ENCODE results near the gene WT1. TPM values are rescaled to one million over a fixed set of nuclear protein-coding genes. Genes with fewer than 3 reads are reported as not detected.

Gene WT1
- total RNA-seq, 1 donor from 2014 or later, result not detected

DNA sequence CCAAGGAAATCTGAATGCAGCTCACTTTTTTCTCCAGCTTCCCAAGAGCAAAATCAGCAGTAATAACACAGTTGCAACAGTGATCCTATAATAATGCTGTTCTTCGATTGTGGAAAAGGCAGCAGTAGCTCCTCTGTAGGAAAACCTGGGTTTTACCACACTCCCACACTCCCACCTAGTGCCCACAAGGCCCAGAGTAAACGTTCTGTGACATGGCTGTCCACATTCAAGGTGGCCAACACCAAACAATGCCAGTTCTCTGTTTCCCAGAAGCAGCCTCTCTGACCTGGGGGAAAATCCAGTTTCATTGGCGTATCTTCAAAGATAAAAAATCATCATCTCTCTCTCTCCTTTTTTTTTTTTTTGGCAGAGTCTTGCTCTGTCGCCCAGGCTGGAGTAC lies 40.2 kb downstream of the WT1 start:
- H3K4me1 Mint-ChIP-seq, result peaks cover 3% of the 10 kb centered on the region
- no peaks in the 10 kb centered on the region for H3K36me3 Mint-ChIP-seq (ENCODE audit: low read depth)
- no peak for DNase-seq
- H3K27ac Mint-ChIP-seq, result no peak overlapping the region
- intact Hi-C loops (cut with micrococcal nuclease), result no loop called here
- H3K4me3 Mint-ChIP-seq, result no peak overlapping the region
- ChIA-PET POLR2A (no interaction called here), CTCF (no interaction called here)
- H3K27me3 Mint-ChIP-seq, result peaks cover 5% of the 10 kb centered on the region
- no peaks in the 10 kb centered on the region for H3K9me3 Mint-ChIP-seq
- no peak for ATAC-seq (ENCODE audit: low read depth)
- TF ChIP-seq, protein P1, sequence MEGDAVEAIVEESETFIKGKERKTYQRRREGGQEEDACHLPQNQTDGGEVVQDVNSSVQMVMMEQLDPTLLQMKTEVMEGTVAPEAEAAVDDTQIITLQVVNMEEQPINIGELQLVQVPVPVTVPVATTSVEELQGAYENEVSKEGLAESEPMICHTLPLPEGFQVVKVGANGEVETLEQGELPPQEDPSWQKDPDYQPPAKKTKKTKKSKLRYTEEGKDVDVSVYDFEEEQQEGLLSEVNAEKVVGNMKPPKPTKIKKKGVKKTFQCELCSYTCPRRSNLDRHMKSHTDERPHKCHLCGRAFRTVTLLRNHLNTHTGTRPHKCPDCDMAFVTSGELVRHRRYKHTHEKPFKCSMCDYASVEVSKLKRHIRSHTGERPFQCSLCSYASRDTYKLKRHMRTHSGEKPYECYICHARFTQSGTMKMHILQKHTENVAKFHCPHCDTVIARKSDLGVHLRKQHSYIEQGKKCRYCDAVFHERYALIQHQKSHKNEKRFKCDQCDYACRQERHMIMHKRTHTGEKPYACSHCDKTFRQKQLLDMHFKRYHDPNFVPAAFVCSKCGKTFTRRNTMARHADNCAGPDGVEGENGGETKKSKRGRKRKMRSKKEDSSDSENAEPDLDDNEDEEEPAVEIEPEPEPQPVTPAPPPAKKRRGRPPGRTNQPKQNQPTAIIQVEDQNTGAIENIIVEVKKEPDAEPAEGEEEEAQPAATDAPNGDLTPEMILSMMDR (IDR thresholded peaks at IDR 0.05), result no peak

DNA sequence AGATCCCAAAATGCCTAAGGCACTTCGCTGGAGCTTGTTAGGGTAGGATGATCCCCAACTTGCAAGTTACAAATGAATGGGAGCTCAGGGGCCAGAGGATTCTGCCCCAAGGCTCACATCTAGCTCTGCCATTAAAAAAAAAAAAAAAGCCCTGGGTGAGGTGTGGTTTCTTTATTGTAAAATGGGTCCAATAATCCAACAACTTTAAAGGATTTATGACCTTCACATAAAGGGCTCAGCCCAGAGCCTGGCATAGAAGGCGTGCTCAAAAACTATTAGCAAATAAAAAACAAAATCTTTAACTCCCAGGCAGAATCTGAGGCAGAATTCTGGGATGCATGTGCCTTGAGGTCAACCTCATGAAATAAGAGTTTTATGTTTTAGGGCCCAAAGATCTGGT lies 42.5 kb downstream of the WT1 start:
- peaks cover 3% of the 10 kb centered on the region for H3K4me1 Mint-ChIP-seq
- intact Hi-C loops (cut with micrococcal nuclease), result no loop called here
- TF ChIP-seq, protein P1 (IDR thresholded peaks at IDR 0.05), result no peak
- ATAC-seq (ENCODE audit: low read depth) (no peak), DNase-seq (no peak)
- H3K27ac Mint-ChIP-seq, result no peak overlapping the region
- no peaks in the 10 kb centered on the region for H3K9me3 Mint-ChIP-seq
- H3K4me3 Mint-ChIP-seq, result no peak overlapping the region
- POLR2A ChIA-PET, result no interaction called here
- peaks cover 5% of the 10 kb centered on the region for H3K27me3 Mint-ChIP-seq
- CTCF ChIA-PET, result no interaction called here
- H3K36me3 Mint-ChIP-seq (ENCODE audit: low read depth), result no peaks in the 10 kb centered on the region

DNA sequence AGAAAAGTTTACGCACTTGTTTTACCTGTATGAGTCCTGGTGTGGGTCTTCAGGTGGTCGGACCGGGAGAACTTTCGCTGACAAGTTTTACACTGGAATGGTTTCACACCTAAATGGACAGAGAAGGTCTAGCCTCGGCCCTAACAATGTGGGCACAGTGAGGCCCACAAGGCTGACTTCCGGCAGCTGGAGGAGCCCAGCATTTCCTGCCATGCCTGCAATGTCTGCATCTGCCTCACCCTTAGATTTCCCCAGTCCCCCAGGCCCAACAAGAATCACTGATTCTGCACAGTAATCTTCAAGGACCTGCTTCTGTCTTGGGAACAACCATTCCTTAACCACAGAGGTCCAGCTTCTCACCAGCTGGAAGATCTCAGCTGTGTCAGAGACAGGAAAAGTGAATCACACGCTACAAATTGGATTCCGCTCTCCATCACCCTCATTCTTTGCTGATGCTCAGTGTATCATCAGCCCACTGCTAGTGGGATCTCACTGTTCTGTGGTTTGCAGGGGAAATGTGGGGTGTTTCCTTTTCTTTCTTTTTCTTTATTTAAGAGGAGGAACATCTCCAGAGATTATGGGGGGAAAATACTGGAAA lies 43.3 kb downstream of the WT1 start:
- Mint-ChIP-seq H3K36me3 (ENCODE audit: low read depth) (no peaks in the 10 kb centered on the region), H3K4me1 (peaks cover 3% of the 10 kb centered on the region), H3K9me3 (no peaks in the 10 kb centered on the region), H3K4me3 (no peak overlapping the region), H3K27me3 (peaks cover 2% of the 10 kb centered on the region), H3K27ac (no peak overlapping the region)
- TF ChIP-seq, protein P1 (IDR thresholded peaks at IDR 0.05), result no peak
- POLR2A ChIA-PET, result no interaction called here
- CTCF ChIA-PET, result no interaction called here
- no peak for DNase-seq
- intact Hi-C loops (cut with micrococcal nuclease), result no loop called here
- no peak for ATAC-seq (ENCODE audit: low read depth)

DNA sequence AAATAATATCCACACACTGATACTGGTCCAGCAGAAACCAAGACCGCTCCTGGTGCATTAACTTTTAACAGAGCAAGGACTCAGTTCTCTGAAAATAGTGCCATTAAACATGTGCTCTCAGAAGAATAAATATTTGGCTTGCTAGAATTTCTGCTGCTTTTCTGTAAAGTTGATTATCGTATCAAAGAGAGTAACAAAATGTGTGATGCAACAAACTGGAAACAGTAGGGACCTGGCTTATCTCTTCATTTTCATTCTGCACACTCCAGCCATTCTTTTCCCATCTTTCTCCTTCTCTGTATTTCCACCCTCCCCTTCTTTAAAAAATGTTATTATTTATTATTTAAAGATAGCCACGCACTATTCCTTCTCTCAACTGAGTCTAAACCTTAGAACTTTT lies 43.9 kb downstream of the WT1 start:
- H3K27me3 Mint-ChIP-seq, result peaks cover 2% of the 10 kb centered on the region
- peaks cover 3% of the 10 kb centered on the region for H3K4me1 Mint-ChIP-seq
- H3K4me3 Mint-ChIP-seq, result no peak overlapping the region
- TF ChIP-seq, protein P1 (IDR thresholded peaks at IDR 0.05), result no peak
- H3K9me3 Mint-ChIP-seq, result no peaks in the 10 kb centered on the region
- intact Hi-C loops (cut with micrococcal nuclease), result no loop called here
- no peak overlapping the region for H3K27ac Mint-ChIP-seq
- ATAC-seq (ENCODE audit: low read depth) (no peak), DNase-seq (no peak)
- POLR2A ChIA-PET, result no interaction called here
- CTCF ChIA-PET, result no interaction called here
- no peaks in the 10 kb centered on the region for H3K36me3 Mint-ChIP-seq (ENCODE audit: low read depth)

DNA sequence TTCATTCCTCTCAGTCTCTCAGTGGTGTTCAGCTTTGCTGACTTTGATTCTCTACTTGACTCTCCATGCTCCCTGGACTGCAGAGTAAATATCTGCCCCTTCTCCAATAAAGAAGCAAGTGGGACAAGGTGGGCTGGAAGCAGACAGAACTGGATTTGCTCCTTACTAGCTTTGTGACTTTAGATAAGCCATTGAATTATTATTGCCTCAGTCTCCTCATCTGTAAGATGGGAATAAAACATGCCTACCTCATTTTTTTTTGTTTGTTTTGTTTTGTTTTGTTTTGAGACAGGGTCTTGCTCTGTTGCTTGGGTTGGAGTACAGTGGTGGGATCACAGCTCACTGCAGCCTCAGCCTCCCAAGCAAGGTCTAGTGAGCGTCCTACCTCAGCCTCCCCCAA lies 44.6 kb downstream of the WT1 start:
- no peaks in the 10 kb centered on the region for H3K36me3 Mint-ChIP-seq (ENCODE audit: low read depth)
- POLR2A ChIA-PET, result no interaction called here
- DNase-seq (no peak), ATAC-seq (ENCODE audit: low read depth) (no peak)
- intact Hi-C loops (cut with micrococcal nuclease), result no loop called here
- H3K27me3 Mint-ChIP-seq, result peaks cover 1% of the 10 kb centered on the region
- no peaks in the 10 kb centered on the region for H3K4me1 Mint-ChIP-seq
- no peaks in the 10 kb centered on the region for H3K9me3 Mint-ChIP-seq
- no peak overlapping the region for H3K4me3 Mint-ChIP-seq
- no peak overlapping the region for H3K27ac Mint-ChIP-seq
- CTCF ChIA-PET, result no interaction called here
- TF ChIP-seq, protein P1 (IDR thresholded peaks at IDR 0.05), result no peak

All from activated B cell treated with CpG ODN at 0.5 μM for 24 hours (primary cell).